PFSK-1 (cell line): ENCODE measurements around the gene PRKACA.

ENCODE experiments used
- FOXP2 ChIP-seq: optimal IDR thresholded peaks from 2 replicates; pipeline ENCODE3; 2011; ENCODE audit warnings: borderline replicate concordance, control low read depth, inconsistent platforms; ENCODE audit not compliant: insufficient read depth; ENCODE audit errors: extremely low read length, extremely low read depth
- POLR2AphosphoS5 ChIP-seq: IDR thresholded peaks from 2 replicates; pipeline ENCODE4 v1.6.1; 2012; ENCODE audit warnings: low read depth, mild to moderate bottlenecking, control low read depth, low read length, moderate library complexity
- REST ChIP-seq, 2 experiments: IDR thresholded peaks; 2 replicates each; pipeline versions ENCODE4 v1.6.1 to v1.8.0; 2011 to 2012; ENCODE audit warnings: low read depth in 2 of 2, low read length in 2 of 2, control low read depth in 1 of 2, inconsistent platforms in 1 of 2, mild to moderate bottlenecking in 1 of 2, moderate library complexity in 1 of 2; ENCODE audit not compliant: insufficient read depth in 1 of 2
- SIN3A ChIP-seq: IDR thresholded peaks from 2 replicates; pipeline ENCODE4 v1.6.1; 2012; ENCODE audit warnings: mild to moderate bottlenecking, low read length, moderate library complexity, borderline replicate concordance; ENCODE audit not compliant: insufficient read depth
- TAF1 ChIP-seq: IDR thresholded peaks from 2 replicates; pipeline ENCODE4 v1.6.1; 2012; ENCODE audit warnings: low read length, control low read depth, borderline replicate concordance; ENCODE audit not compliant: insufficient read depth

The PRKACA gene

GRCh38 chr19:14058182-14059092, 59.1 kb downstream of the PRKACA start:
- TF ChIP-seq TAF1 (no peak), REST (IDR thresholded peaks at IDR 0.05; ENCODE audit: insufficient read depth in 1 of 2, low read depth in 2 of 2, low read length in 2 of 2) (no peak), SIN3A (no peak), POLR2AphosphoS5 (no peak)

DNA sequence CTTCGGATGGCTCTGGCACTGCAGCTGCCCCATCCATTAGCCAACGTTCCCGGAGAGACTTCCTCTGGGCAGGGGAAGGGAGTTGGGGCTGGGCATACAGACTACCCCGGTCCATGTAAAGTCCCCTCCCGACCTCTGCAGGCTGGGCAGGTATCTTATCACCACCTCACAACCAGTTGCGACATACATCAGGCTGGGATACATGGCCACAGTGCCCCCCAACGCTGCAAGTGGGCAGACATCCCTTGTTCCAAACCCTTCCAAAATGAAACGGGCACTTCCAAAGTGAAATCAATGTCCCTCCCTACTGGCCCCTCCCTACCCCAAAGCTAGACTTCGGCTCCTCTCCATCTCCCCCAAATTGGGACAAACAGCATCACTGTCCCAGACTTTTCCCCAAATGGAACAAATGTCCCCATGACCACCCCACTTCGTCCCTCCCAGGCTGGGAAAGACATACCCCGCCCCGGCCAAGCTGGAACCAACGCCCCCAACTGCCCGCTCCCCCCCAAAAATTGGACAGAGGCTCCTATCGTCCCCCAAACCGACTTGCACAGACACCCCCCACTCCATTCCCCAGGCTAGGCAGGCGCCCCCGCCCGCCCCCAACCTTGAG, 60.7 kb downstream of the PRKACA start:
- TF ChIP-seq FOXP2, result no peak
- TF ChIP-seq TAF1, result no peak
- no peak for TF ChIP-seq SIN3A
- TF ChIP-seq REST (IDR thresholded peaks at IDR 0.05; ENCODE audit: insufficient read depth in 1 of 2, low read depth in 2 of 2, low read length in 2 of 2), result no peak
- TF ChIP-seq POLR2AphosphoS5, result no peak

- TF ChIP-seq FOXP2, result no peak
- TF ChIP-seq SIN3A, result no peak
- TF ChIP-seq TAF1, result no peak
- TF ChIP-seq REST (IDR thresholded peaks at IDR 0.05; ENCODE audit: insufficient read depth in 1 of 2, low read depth in 2 of 2, low read length in 2 of 2), result no peak
- no peak for TF ChIP-seq POLR2AphosphoS5
Measured at GRCh38 chr19:14056069-14056666, 61.4 kb downstream of the PRKACA start.

DNA sequence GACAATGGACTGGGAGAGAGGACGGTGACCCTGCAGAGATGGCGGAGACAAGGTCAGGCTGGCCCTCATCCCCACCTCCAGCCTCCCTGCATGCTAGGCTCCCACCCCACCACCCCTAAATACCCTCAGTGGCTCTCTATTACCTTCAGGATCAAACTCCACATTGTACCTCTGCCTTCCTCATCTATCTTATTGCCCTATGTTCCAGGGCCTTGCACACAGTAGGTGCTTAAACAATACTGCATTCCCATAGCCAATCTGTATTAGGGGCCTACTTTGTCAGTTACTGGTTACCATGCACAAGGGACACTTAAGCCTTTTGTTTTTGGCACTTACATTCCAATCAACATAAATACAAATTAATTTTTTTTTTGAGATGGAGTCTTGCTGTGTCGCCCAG, 62.2 kb downstream of the PRKACA start:
- no peak for TF ChIP-seq POLR2AphosphoS5
- TF ChIP-seq TAF1, result no peak
- TF ChIP-seq REST (IDR thresholded peaks at IDR 0.05; ENCODE audit: insufficient read depth in 1 of 2, low read depth in 2 of 2, low read length in 2 of 2), result no peak
- TF ChIP-seq SIN3A, result no peak
- TF ChIP-seq FOXP2, result no peak
